Smooth muscle cell (in vitro differentiated cells): ENCODE measurements around the gene SLC9C1. TPM values are rescaled to one million over a fixed set of nuclear protein-coding genes. Genes with fewer than 3 reads are reported as not detected.

Experiments used
- DNase-seq: peaks from one replicate; lab custom pipeline; 2025; ENCODE audit not compliant: unreplicated experiment; lab: John Stamatoyannopoulos, UW
- H2AFZ ChIP-seq: fragments of 200-600 bp; sonication (generic); 2 replicates; pipeline ENCODE4 v1.6.0; 2016; ENCODE audit warnings: antibody characterized with exemption, low read depth, mild to moderate bottlenecking
- H3F3A ChIP-seq: fragments of 200-600 bp; sonication (generic); 2 replicates; pipeline ENCODE4 v1.6.0; 2017; ENCODE audit warnings: antibody characterized with exemption, low read depth
- H3K27ac ChIP-seq: fragments of 200-600 bp; sonication (generic); 2 replicates; pipeline ENCODE4 v1.5.1; 2016; ENCODE audit warnings: low read depth, mild to moderate bottlenecking
- H3K27me3 ChIP-seq: fragments of 200-600 bp; sonication (generic); 2 replicates; pipeline ENCODE4 v1.6.1; 2016; ENCODE audit warnings: low read depth, mild to moderate bottlenecking
- H3K36me3 ChIP-seq: fragments of 200-600 bp; sonication (generic); 2 replicates; pipeline ENCODE4 v1.5.1; 2016; ENCODE audit warnings: low read depth
- H3K4me1 ChIP-seq: fragments of 200-600 bp; sonication (generic); 2 replicates; pipeline ENCODE4 v1.5.1; 2016; ENCODE audit warnings: low read depth
- H3K4me2 ChIP-seq: fragments of 200-600 bp; sonication (generic); 2 replicates; pipeline ENCODE4 v1.6.0; 2016; ENCODE audit warnings: mild to moderate bottlenecking
- H3K4me3 ChIP-seq: fragments of 200-600 bp; sonication (generic); 2 replicates; pipeline ENCODE4 v1.5.1; 2016; ENCODE audit warnings: mild to moderate bottlenecking
- H3K79me2 ChIP-seq: fragments of 200-600 bp; sonication (generic); 2 replicates; pipeline ENCODE4 v1.6.0; 2016; ENCODE audit warnings: low read depth, mild to moderate bottlenecking
- H3K9ac ChIP-seq: fragments of 200-600 bp; sonication (generic); 2 replicates; pipeline ENCODE4 v1.6.0; 2016; ENCODE audit warnings: low read depth
- H3K9me3 ChIP-seq: fragments of 200-600 bp; sonication (generic); replicated peaks from 2 replicates; pipeline ENCODE4 v1.5.1; 2016; ENCODE audit warnings: low read depth
- H4K20me1 ChIP-seq: fragments of 200-600 bp; sonication (generic); 2 replicates; pipeline ENCODE4 v1.6.0; 2016; ENCODE audit warnings: low read depth
- CTCF ChIP-seq: fragments of 200-600 bp; sonication (generic); IDR thresholded peaks from 2 replicates; pipeline ENCODE4 v1.5.1; 2017; ENCODE audit warnings: borderline replicate concordance, mild to moderate bottlenecking, antibody characterized with exemption; ENCODE audit not compliant: insufficient read depth, poor library complexity, severe bottlenecking
- WGBS: methylation state at CpG from one replicate; pipeline ENCODE4 v1.1.7; 2016; ENCODE audit warnings: low lambda C conversion rate; 5-methylcytosine and 5-hydroxymethylcytosine counted together
- polyA plus RNA-seq: library from polyadenylated mRNA; unstranded; fragments of >200 nt; fragmentation: Nextera tagmentation; extraction: Ambion mirVana; gene quantifications from 2 replicates; pipeline ENCODE4 v1.2.1, GENCODE V29; 2016
- total RNA-seq: library from RNA; depleted of rRNA; stranded (reverse); fragments of >200 nt; gene quantifications from 2 replicates; pipeline ENCODE4 v1.2.3, GENCODE V29; 2014

SLC9C1 gene
- total and polyA plus RNA-seq, 2 experiments from 2014 or later: not detected

GRCh38 chr3:112273536-112273935 lies 20.5 kb downstream of the SLC9C1 start:
- TF ChIP-seq CTCF: no peak
- H3K27ac ChIP-seq: no peak overlapping the region
- no peaks in the 10 kb centered on the region for H3K79me2 ChIP-seq
- H3K4me2 ChIP-seq: no peak overlapping the region
- no peaks in the 10 kb centered on the region for H3K27me3 ChIP-seq
- H3K4me3 ChIP-seq: no peak overlapping the region
- H4K20me1 ChIP-seq: no peaks in the 10 kb centered on the region
- H3K4me1 ChIP-seq: no peaks in the 10 kb centered on the region
- WGBS: 88% methylated on average over 2 of the region's 2 CpGs
- DNase-seq: no peak
- H3F3A ChIP-seq: no peaks in the 10 kb centered on the region
- H3K36me3 ChIP-seq: no peaks in the 10 kb centered on the region
- no peak overlapping the region for H3K9ac ChIP-seq
- H2AFZ ChIP-seq: no peak overlapping the region
- no peaks in the 10 kb centered on the region for H3K9me3 ChIP-seq

GRCh38 chr3:112261742-112262141 lies 32.3 kb downstream of the SLC9C1 start:
- no peak overlapping the region for H3K4me2 ChIP-seq
- no peaks in the 10 kb centered on the region for H3K36me3 ChIP-seq
- H3F3A ChIP-seq: no peaks in the 10 kb centered on the region
- H3K9ac ChIP-seq: no peak overlapping the region
- H3K4me1 ChIP-seq: no peaks in the 10 kb centered on the region
- no peak overlapping the region for H3K27ac ChIP-seq
- no peak overlapping the region for H3K4me3 ChIP-seq
- no peaks in the 10 kb centered on the region for H3K27me3 ChIP-seq
- no peaks in the 10 kb centered on the region for H4K20me1 ChIP-seq
- no peak for DNase-seq
- no peak overlapping the region for H2AFZ ChIP-seq
- no peaks in the 10 kb centered on the region for H3K9me3 ChIP-seq
- WGBS: 89% methylated on average over 2 of the region's 2 CpGs
- TF ChIP-seq CTCF: no peak
- no peaks in the 10 kb centered on the region for H3K79me2 ChIP-seq

GRCh38 chr3:112260563-112260962 lies 33.5 kb downstream of the SLC9C1 start:
- no peaks in the 10 kb centered on the region for H3K36me3 ChIP-seq
- no peaks in the 10 kb centered on the region for H3K27me3 ChIP-seq
- DNase-seq: no peak
- no peak overlapping the region for H3K9ac ChIP-seq
- TF ChIP-seq CTCF: no peak
- 97% methylated on average over 1 of the region's 1 CpG for WGBS
- H3K4me1 ChIP-seq: no peaks in the 10 kb centered on the region
- no peaks in the 10 kb centered on the region for H4K20me1 ChIP-seq
- no peak overlapping the region for H3K4me2 ChIP-seq
- no peaks in the 10 kb centered on the region for H3K9me3 ChIP-seq
- H3F3A ChIP-seq: no peaks in the 10 kb centered on the region
- no peak overlapping the region for H3K27ac ChIP-seq
- H3K4me3 ChIP-seq: no peak overlapping the region
- no peaks in the 10 kb centered on the region for H3K79me2 ChIP-seq
- H2AFZ ChIP-seq: no peak overlapping the region

- Histone ChIP-seq H4K20me1 (no peaks in the 10 kb centered on the region), H3F3A (no peaks in the 10 kb centered on the region), H3K9ac (no peak overlapping the region), H3K27me3 (no peaks in the 10 kb centered on the region), H3K4me3 (no peak overlapping the region), H3K27ac (no peak overlapping the region), H3K4me1 (no peaks in the 10 kb centered on the region), H3K79me2 (no peaks in the 10 kb centered on the region), H3K4me2 (no peak overlapping the region), H3K36me3 (no peaks in the 10 kb centered on the region), H3K9me3 (no peaks in the 10 kb centered on the region), H2AFZ (no peak overlapping the region)
- TF ChIP-seq CTCF: no peak
- 87% methylated on average over 2 of the region's 2 CpGs for WGBS
- no peak for DNase-seq
These were observed 40.6 kb downstream of the SLC9C1 start for GRCh38 chr3:112253301-112253971.
